HCT116 (cell line): ENCODE data around the gene POFUT2. TPM values are rescaled to one million over a fixed set of nuclear protein-coding genes. Genes with fewer than 3 reads are reported as not detected.

Source experiments
- ATAC-seq: fragments of 200-7000 bp; cut with Tn5 transposase; 2 replicates; pipeline ENCODE4 v1.9.1; 2020; ENCODE audit warnings: mild to moderate bottlenecking, moderate library complexity
- BruUV-seq: library from RNA; stranded (reverse); fragments of 400-500 nt; replicated peaks from 2 replicates; lab custom pipeline; 2021; lab: Mats Ljungman, UMichigan
- CTCF ChIA-PET: fragments of 300-600 bp; sonication (Branson Sonifier 250); formaldehyde crosslinking; loops from one replicate; lab custom pipeline; 2021; ENCODE audit warnings: antibody characterized with exemption; lab: Charles Lee
- POLR2A ChIA-PET: fragments of 300-600, 350-600 bp; sonication (Branson Sonifier 250); formaldehyde crosslinking; loops from one replicate; lab custom pipeline; 2021; ENCODE audit warnings: antibody characterized with exemption; lab: Charles Lee
- RAD21 ChIA-PET, 2 experiments: fragments of 300-600 bp; sonication (Branson Sonifier 250); formaldehyde crosslinking; loops; one replicate each; lab custom pipeline; 2023; ENCODE audit warnings: low total read pairs in 2 of 2; ENCODE audit not compliant: uncharacterized antibody in 2 of 2, unreplicated experiment in 2 of 2, low non-redundant PET in 1 of 2; lab: Charles Lee
- DNase-seq: peaks from one replicate; pipeline ENCODE4 v3.0.0-alpha.2; 2010; ENCODE audit warnings: low read depth, low spot score
- H2AFZ ChIP-seq: fragments of 200-600 bp; shearing (Covaris generic), sonication (generic); 2 replicates; pipeline ENCODE4 v1.6.1; 2017; ENCODE audit warnings: low read depth, mixed run types, mixed read lengths, antibody characterized with exemption, low read length; ENCODE audit not compliant: poor library complexity, severe bottlenecking
- H3K27ac ChIP-seq: 2 replicates; pipeline ENCODE4 v1.5.1; 2012; ENCODE audit warnings: low read depth, low read length
- H3K27me3 ChIP-seq: fragments of 200-600 bp; sonication (generic); 2 replicates; pipeline ENCODE4 v1.6.1; 2016; ENCODE audit warnings: mixed run types, low read length, mixed read lengths; ENCODE audit not compliant: insufficient read depth
- H3K36me3 ChIP-seq, 2 experiments: fragments of 200-500 bp in 1 of 2; fragments of 200-600 bp in 1 of 2; sonication (Bioruptor generic) in 1 of 2; sonication (generic) in 1 of 2; 2 replicates each; pipeline versions ENCODE4 v1.5.1 to v1.6.1; 2014 to 2016; ENCODE audit warnings: low read length in 2 of 2, inconsistent platforms in 1 of 2, mixed read lengths in 1 of 2, mixed run types in 1 of 2; ENCODE audit not compliant: insufficient read depth in 2 of 2, control insufficient read depth in 1 of 2
- H3K4me1 ChIP-seq, 2 experiments: fragments of 200-600 bp in 1 of 2; sonication (generic) in 1 of 2; 2 replicates each; pipeline versions ENCODE4 v1.5.1 to v1.6.1; 2012 to 2017; ENCODE audit warnings: low read length in 2 of 2, inconsistent platforms in 1 of 2, mild to moderate bottlenecking in 1 of 2, mixed read lengths in 1 of 2, mixed run types in 1 of 2, moderate library complexity in 1 of 2; ENCODE audit not compliant: insufficient read depth in 2 of 2, control insufficient read depth in 1 of 2
- H3K4me2 ChIP-seq: fragments of 200-600 bp; sonication (generic); 2 replicates; pipeline ENCODE4 v1.6.1; 2017; ENCODE audit warnings: mixed run types, low read length, mixed read lengths
- H3K4me3 ChIP-seq, 2 experiments: fragments of 200-600 bp in 1 of 2; sonication (generic) in 1 of 2; replicated peaks in 1 of 2; 2 replicates each; pipeline ENCODE4 v1.5.1; 2011 to 2016; ENCODE audit warnings: low read length in 2 of 2, control low read depth in 1 of 2, low read depth in 1 of 2, mild to moderate bottlenecking in 1 of 2, mixed read lengths in 1 of 2, mixed run types in 1 of 2
- H3K79me2 ChIP-seq: fragments of 200-600 bp; sonication (generic); 2 replicates; pipeline ENCODE4 v1.6.1; 2017; ENCODE audit warnings: mild to moderate bottlenecking, mixed run types, low read length, moderate library complexity, mixed read lengths; ENCODE audit not compliant: insufficient read depth
- H3K9ac ChIP-seq: fragments of 200-600 bp; sonication (generic); 2 replicates; pipeline ENCODE4 v1.6.1; 2016; ENCODE audit warnings: low read length, mixed read lengths
- H3K9me2 ChIP-seq: fragments of 200-600 bp; sonication (generic), shearing (Covaris generic); 2 replicates; pipeline ENCODE4 v1.6.1; 2017; ENCODE audit warnings: mixed run types, mild to moderate bottlenecking, moderate library complexity; ENCODE audit not compliant: insufficient read depth
- H3K9me3 ChIP-seq, 2 experiments: fragments of 200-500 bp in 1 of 2; fragments of 200-600 bp in 1 of 2; sonication (Bioruptor generic) in 1 of 2; sonication (generic) in 1 of 2; 2 replicates each; pipeline ENCODE4 v1.6.1; 2014 to 2017; ENCODE audit warnings: low read length in 2 of 2, mixed read lengths in 2 of 2, inconsistent platforms in 1 of 2, low read depth in 1 of 2, mild to moderate bottlenecking in 1 of 2, mixed run types in 1 of 2, moderate library complexity in 1 of 2; ENCODE audit not compliant: control insufficient read depth in 1 of 2, insufficient read depth in 1 of 2
- H4K20me1 ChIP-seq: fragments of 200-600 bp; sonication (generic), shearing (Covaris generic); 2 replicates; pipeline ENCODE4 v1.6.1; 2017; ENCODE audit warnings: mixed run types, mild to moderate bottlenecking, moderate library complexity; ENCODE audit not compliant: insufficient read depth
- ELF1 ChIP-seq: IDR thresholded peaks from 2 replicates; pipeline ENCODE4 v1.6.1; 2012; ENCODE audit warnings: low read depth, borderline replicate concordance
- EZH2 ChIP-seq: fragments of 200-600 bp; sonication (generic); IDR thresholded peaks from 2 replicates; pipeline ENCODE4 v1.6.1; 2017; ENCODE audit warnings: antibody characterized with exemption, mixed run types
- JUND ChIP-seq: IDR thresholded peaks from 2 replicates; pipeline ENCODE4 v1.6.1; 2012
- POLR2AphosphoS5 ChIP-seq: IDR thresholded peaks from 2 replicates; pipeline ENCODE4 v1.6.1; 2011; ENCODE audit warnings: mild to moderate bottlenecking, low read depth, low read length, moderate library complexity
- SIN3A ChIP-seq: IDR thresholded peaks from 2 replicates; pipeline ENCODE4 v1.6.1; 2012; ENCODE audit warnings: low read depth
- SRF ChIP-seq: IDR thresholded peaks from 2 replicates; pipeline ENCODE4 v1.6.1; 2012; ENCODE audit warnings: low read depth
- TCF7L2 ChIP-seq: IDR thresholded peaks from 2 replicates; pipeline ENCODE4 v1.7.0; 2011; ENCODE audit warnings: borderline replicate concordance, inconsistent platforms; ENCODE audit not compliant: insufficient read depth, insufficient read length; ENCODE audit errors: extremely low read depth
- ZFX ChIP-seq: fragments of 450-650 bp; IDR thresholded peaks from 2 replicates; pipeline ENCODE4 v1.6.1; 2017
- ZNF274 ChIP-seq: fragments of 200-500 bp; sonication (Bioruptor generic); IDR thresholded peaks from 2 replicates; pipeline ENCODE4 v1.6.1; 2014; ENCODE audit warnings: mild to moderate bottlenecking, low read depth, low read length, inconsistent platforms
- intact Hi-C: fragments of 100-400 bp; cut with micrococcal nuclease; formaldehyde crosslinking; loops from 2 replicates; pipeline ENCODE4 v1.10.0; 2022
- total RNA-seq: library from RNA; stranded (reverse); gene quantifications from one replicate; pipeline ENCODE4 v1.2.1, GENCODE V29; 2021; ENCODE audit not compliant: unreplicated experiment
- TF ChIP-seq, protein P1 (sequence below): IDR thresholded peaks from 2 replicates; pipeline ENCODE4 v1.6.1; 2011; ENCODE audit warnings: mild to moderate bottlenecking, low read length, moderate library complexity; ENCODE audit not compliant: insufficient replicate concordance; ENCODE audit errors: extremely low read depth

POFUT2 gene
- total RNA-seq, 1 experiment from 2014 or later: 20.5 TPM

DNA sequence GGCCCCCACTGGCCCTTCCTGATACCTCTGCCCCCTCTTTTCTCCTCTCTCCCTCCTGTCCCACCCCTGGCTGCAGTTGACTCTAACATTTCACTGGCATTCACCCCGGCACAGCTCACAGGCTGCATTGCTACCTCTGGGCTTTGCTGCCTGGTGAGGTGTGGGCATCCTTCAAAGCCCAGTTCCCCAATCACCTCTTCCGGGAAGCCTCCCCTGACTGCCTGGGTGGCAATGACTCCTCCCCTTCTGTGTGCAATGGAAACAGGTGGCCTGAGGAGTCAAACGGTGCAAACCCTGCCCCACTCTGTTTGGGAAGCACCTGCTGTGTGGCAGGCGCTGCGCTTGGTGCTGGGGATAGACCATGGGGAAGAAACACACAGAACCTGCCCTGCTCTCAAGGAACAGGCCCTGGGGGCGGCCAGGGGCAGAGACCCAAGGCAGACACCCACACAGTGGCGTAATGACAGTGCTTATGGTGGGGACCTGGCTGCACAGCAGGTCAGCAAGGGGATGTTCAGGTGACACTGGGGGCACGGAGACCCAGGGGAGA lies 39.3 kb upstream of the POFUT2 start:
- ChIA-PET POLR2A (no interaction called here), CTCF (no interaction called here), RAD21 (no interaction called here)
- ATAC-seq: no peak
- Histone ChIP-seq H3K9ac (no peak overlapping the region), H3K9me2 (no peaks in the 10 kb centered on the region), H3K27me3 (no peaks in the 10 kb centered on the region), H3K4me1 (peaks cover 29 to 50% of the 10 kb centered on the region in 2 experiments), H3K4me2 (no peak overlapping the region), H3K36me3 (no peaks in the 10 kb centered on the region), H3K27ac (no peak overlapping the region), H3K79me2 (no peaks in the 10 kb centered on the region), H3K4me3 (no peak overlapping the region), H3K9me3 (no peaks in the 10 kb centered on the region), H2AFZ (no peak overlapping the region), H4K20me1 (no peaks in the 10 kb centered on the region)
- intact Hi-C loops: no loop called here
- no peak for DNase-seq
- no peak for TF ChIP-seq ZNF274
- TF ChIP-seq, protein P1, sequence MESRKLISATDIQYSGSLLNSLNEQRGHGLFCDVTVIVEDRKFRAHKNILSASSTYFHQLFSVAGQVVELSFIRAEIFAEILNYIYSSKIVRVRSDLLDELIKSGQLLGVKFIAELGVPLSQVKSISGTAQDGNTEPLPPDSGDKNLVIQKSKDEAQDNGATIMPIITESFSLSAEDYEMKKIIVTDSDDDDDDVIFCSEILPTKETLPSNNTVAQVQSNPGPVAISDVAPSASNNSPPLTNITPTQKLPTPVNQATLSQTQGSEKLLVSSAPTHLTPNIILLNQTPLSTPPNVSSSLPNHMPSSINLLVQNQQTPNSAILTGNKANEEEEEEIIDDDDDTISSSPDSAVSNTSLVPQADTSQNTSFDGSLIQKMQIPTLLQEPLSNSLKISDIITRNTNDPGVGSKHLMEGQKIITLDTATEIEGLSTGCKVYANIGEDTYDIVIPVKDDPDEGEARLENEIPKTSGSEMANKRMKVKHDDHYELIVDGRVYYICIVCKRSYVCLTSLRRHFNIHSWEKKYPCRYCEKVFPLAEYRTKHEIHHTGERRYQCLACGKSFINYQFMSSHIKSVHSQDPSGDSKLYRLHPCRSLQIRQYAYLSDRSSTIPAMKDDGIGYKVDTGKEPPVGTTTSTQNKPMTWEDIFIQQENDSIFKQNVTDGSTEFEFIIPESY: no peak
- no TSS peak for BruUV-seq

DNA sequence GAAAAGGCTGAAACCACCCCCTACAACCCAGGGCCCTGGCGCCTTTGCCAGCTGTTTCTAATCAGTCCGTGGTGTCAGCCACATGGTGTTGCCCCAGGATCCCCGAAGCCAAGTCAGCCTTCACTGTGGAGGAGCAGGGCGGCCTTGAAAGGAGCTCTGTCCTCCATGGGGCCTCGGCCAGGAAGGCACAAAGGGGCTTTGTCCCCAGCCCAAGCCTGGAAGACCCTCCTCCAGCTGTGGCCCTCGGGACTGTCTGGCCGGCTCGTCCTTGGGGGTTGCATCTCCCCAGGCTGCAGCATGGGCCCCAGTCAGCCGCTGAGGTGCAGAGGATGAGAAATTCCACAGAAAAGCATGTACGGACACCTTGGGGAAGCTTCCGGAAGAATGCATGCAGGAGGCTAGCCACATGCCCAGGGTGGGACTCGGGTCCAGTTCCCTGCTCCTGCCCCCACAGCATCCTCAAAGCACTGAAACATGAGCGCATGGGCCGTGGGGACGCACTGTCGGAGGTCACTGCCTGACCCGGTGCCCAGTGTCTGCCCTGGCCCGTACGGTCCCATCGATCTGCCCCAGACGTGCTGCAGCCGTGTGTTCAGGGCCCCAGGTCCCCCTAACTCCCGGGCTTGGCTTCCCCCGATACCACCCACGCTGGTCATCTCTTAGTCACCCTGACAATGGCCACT lies 38.6 kb upstream of the POFUT2 start:
- TF ChIP-seq TCF7L2 (no peak), POLR2AphosphoS5 (no peak), ELF1 (no peak), EZH2 (no peak), ZFX (no peak), SRF (no peak), SIN3A (no peak), JUND (no peak)
- ChIA-PET CTCF (interaction anchor here (2.3 kb wide), 1 partner anchor 17 kb away, joined by 7 read pairs; no protein-coding TSS in a partner anchor), POLR2A (no interaction called here), RAD21 (no interaction called here)
- no peaks in the 10 kb centered on the region for H3K79me2 ChIP-seq
- H3K9me2 ChIP-seq: no peaks in the 10 kb centered on the region
- no peaks in the 10 kb centered on the region for H4K20me1 ChIP-seq
- no peaks in the 10 kb centered on the region for H3K36me3 ChIP-seq
- H3K9ac ChIP-seq: no peak overlapping the region
- BruUV-seq: no TSS peak
- no peaks in the 10 kb centered on the region for H3K9me3 ChIP-seq
- no peak for ATAC-seq
- H3K27ac ChIP-seq: no peak overlapping the region
- no peak overlapping the region for H2AFZ ChIP-seq
- no peak overlapping the region for H3K4me2 ChIP-seq
- H3K4me3 ChIP-seq: no peak overlapping the region
- no peaks in the 10 kb centered on the region for H3K27me3 ChIP-seq
- H3K4me1 ChIP-seq: peaks cover 29 to 49% of the 10 kb centered on the region in 2 experiments
- no peak for DNase-seq
- intact Hi-C loops: no loop called here
